NT2/D1 (cell line): ENCODE results near the gene STX16.

ENCODE experiments used
- SUZ12 ChIP-seq: IDR thresholded peaks from 2 replicates; pipeline ENCODE4 v1.6.1; 2011; ENCODE audit not compliant: insufficient read length, insufficient read depth; ENCODE audit errors: extremely low read depth
- ZNF274 ChIP-seq: IDR thresholded peaks from 2 replicates; pipeline ENCODE4 v1.6.1; 2011; ENCODE audit warnings: mild to moderate bottlenecking, low read depth, low read length

DNA sequence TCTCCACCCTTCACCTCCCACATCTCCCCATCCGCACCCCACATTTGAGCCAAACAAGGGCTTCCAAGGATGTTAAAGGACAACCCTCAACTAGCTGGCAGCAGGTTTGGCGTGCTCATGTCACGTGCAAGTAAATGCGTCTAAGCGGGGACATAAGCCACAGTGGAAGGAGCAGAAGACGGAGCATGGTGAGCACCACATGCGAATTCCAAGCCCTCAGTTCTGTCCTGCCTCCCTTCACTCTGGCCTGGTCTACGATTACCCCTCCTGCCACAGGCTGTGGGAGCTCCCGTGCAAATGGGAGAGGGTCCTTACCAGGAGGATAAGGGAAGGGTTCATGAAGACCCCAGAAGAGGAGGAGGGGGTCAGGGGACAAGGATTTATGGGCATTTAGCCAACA is 44.9 kb upstream of the STX16 start:
- no peak for TF ChIP-seq SUZ12
- TF ChIP-seq ZNF274 = no peak
